IMR-90 (cell line): Measurements from ENCODE around the gene SCYGR8.
"Not testable (repeated sequence)": the region's sequence is repeated elsewhere in the genome, so short reads cannot be mapped to it uniquely, and the experiment has no call there.

Experiments used
- CTCF ChIP-seq: conservative IDR thresholded peaks from 2 replicates; pipeline ENCODE4 v1.5.1; 2012; ENCODE audit warnings: mild to moderate bottlenecking, low read depth, low read length, improper control_type of control experiment
- ELK1 ChIP-seq: fragments of 150-350 bp; IDR thresholded peaks from 2 replicates; pipeline ENCODE4 v1.6.1; 2016; ENCODE audit warnings: low read depth, mild to moderate bottlenecking, low read length, moderate library complexity, borderline replicate concordance
- MAFK ChIP-seq: IDR thresholded peaks from 2 replicates; pipeline ENCODE4 v1.6.1; 2012; ENCODE audit warnings: low read depth, low read length, improper control_type of control experiment
- MXI1 ChIP-seq: IDR thresholded peaks from 2 replicates; pipeline ENCODE4 v1.6.1; 2012; ENCODE audit warnings: low read depth, mild to moderate bottlenecking, low read length, moderate library complexity, borderline replicate concordance
- NFE2L2 ChIP-seq: fragments of 150-350 bp; IDR thresholded peaks from 2 replicates; pipeline ENCODE4 v1.6.1; 2016; ENCODE audit warnings: low read depth, mild to moderate bottlenecking, low read length
- POLR2A ChIP-seq: IDR thresholded peaks from 2 replicates; pipeline ENCODE4 v1.6.1; 2012; ENCODE audit warnings: mild to moderate bottlenecking, low read depth, low read length
- RAD21 ChIP-seq: IDR thresholded peaks from 2 replicates; pipeline ENCODE4 v1.6.1; 2012; ENCODE audit warnings: low read length, improper control_type of control experiment
- RCOR1 ChIP-seq: IDR thresholded peaks from 2 replicates; pipeline ENCODE4 v1.6.1; 2012; ENCODE audit warnings: mild to moderate bottlenecking, low read length, improper control_type of control experiment; ENCODE audit not compliant: insufficient replicate concordance
- RFX5 ChIP-seq: IDR thresholded peaks from 2 replicates; pipeline ENCODE4 v1.8.0; 2012; ENCODE audit warnings: low read depth, mild to moderate bottlenecking, low read length, moderate library complexity
- USF2 ChIP-seq: fragments of 150-350 bp; IDR thresholded peaks from 2 replicates; pipeline ENCODE4 v1.6.1; 2017; ENCODE audit warnings: mild to moderate bottlenecking, antibody characterized with exemption, low read length, low read depth

DNA sequence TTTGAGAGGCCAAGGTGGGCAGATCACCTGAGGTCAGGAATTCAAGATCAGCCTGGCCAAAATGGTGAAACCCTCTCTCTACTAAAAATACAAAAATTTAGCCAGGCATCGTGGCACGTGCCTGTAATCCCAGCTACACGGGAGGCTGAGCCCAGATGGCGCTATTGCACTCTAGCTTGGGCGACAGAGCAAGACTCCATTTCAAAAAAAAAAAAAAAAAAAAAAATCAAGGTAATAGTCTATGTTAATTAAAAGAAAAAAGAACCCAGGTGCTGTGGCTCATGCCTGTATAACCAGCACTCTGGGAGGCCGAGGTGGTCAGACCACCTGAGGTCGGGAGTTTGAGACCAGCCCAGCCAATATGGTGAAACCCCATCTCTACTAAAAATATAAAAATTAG lies 5.0 kb upstream of the SCYGR8 start:
- TF ChIP-seq CTCF, RFX5, RAD21, MAFK, MXI1, USF2, NFE2L2, ELK1, POLR2A, RCOR1: not testable (repeated sequence)
